Measurements from ENCODE around the gene HNRNPF. TPM values are rescaled to one million over a fixed set of nuclear protein-coding genes. Genes with fewer than 3 reads are reported as not detected.

The HNRNPF gene
- total RNA-seq, 1 experiment from 2014 or later, result 333 TPM

GRCh38 chr10:43370671-43371215, 38.2 kb downstream of the HNRNPF start:
- POLR2A ChIA-PET, result no interaction called here
- ATAC-seq (no peak), DNase-seq (ENCODE audit: low read depth, low spot score) (no peak)
- Histone ChIP-seq H3K4me2 (ENCODE audit: low read length) (no peak overlapping the region), H3K9me2 (ENCODE audit: insufficient read depth) (no peaks in the 10 kb centered on the region), H2AFZ (ENCODE audit: low read depth, low read length, poor library complexity, severe bottlenecking) (no peak overlapping the region), H3K4me3 (replicated peaks in 1 of 2; ENCODE audit: low read depth in 1 of 2, low read length in 2 of 2) (no peak overlapping the region), H3K79me2 (ENCODE audit: insufficient read depth, low read length) (no peaks in the 10 kb centered on the region), H4K20me1 (ENCODE audit: insufficient read depth) (no peaks in the 10 kb centered on the region), H3K4me1 (ENCODE audit: control insufficient read depth in 1 of 2, insufficient read depth in 2 of 2, low read length in 2 of 2) (peaks cover 0 to 4% of the 10 kb centered on the region in 2 experiments; a peak in 1 of 4 replicates), H3K9ac (ENCODE audit: low read length) (no peak overlapping the region), H3K36me3 (ENCODE audit: control insufficient read depth in 1 of 2, insufficient read depth in 2 of 2, low read length in 2 of 2) (no peaks in the 10 kb centered on the region), H3K27ac (ENCODE audit: low read depth, low read length) (no peak overlapping the region), H3K27me3 (ENCODE audit: insufficient read depth, low read length) (no peaks in the 10 kb centered on the region), H3K9me3 (ENCODE audit: control insufficient read depth in 1 of 2, insufficient read depth in 1 of 2, low read depth in 1 of 2, low read length in 2 of 2) (no peaks in the 10 kb centered on the region)
- RAD21 ChIA-PET (ENCODE audit: low non-redundant PET in 1 of 2, low total read pairs in 2 of 2, uncharacterized antibody in 2 of 2, unreplicated experiment in 2 of 2), result no interaction called here
- CTCF ChIA-PET, result no interaction called here
- no TSS peak for BruUV-seq (replicated peaks)
- TF ChIP-seq SP1 (IDR thresholded peaks at IDR 0.05; ENCODE audit: low read depth) (no peak), FOSL1 (IDR thresholded peaks at IDR 0.05; ENCODE audit: low read depth) (no peak), TCF7L2 (IDR thresholded peaks at IDR 0.05; ENCODE audit: borderline replicate concordance, extremely low read depth, insufficient read depth, insufficient read length) (no peak), CTCF (IDR thresholded peaks at IDR 0.05 in 2 of 3, conservative IDR thresholded peaks at IDR 0.05 in 1 of 3; ENCODE audit: borderline replicate concordance in 1 of 3, insufficient read depth in 1 of 3, low read depth in 2 of 3, low read length in 2 of 3) (no peak), POLR2AphosphoS5 (IDR thresholded peaks at IDR 0.05; ENCODE audit: low read depth, low read length) (no peak), EZH2phosphoT487 (IDR thresholded peaks at IDR 0.05; ENCODE audit: borderline replicate concordance) (no peak), SRF (IDR thresholded peaks at IDR 0.05; ENCODE audit: low read depth) (no peak), ZBTB33 (IDR thresholded peaks at IDR 0.05; ENCODE audit: extremely low read depth, insufficient replicate concordance, low read length) (no peak), RAD21 (IDR thresholded peaks at IDR 0.05; ENCODE audit: low read depth) (no peak), ZFX (IDR thresholded peaks at IDR 0.05) (no peak), YY1 (IDR thresholded peaks at IDR 0.05; ENCODE audit: extremely low read depth, insufficient replicate concordance, low read depth, low read length) (no peak), CEBPB (IDR thresholded peaks at IDR 0.05; ENCODE audit: low read depth) (no peak), ELF1 (IDR thresholded peaks at IDR 0.05; ENCODE audit: borderline replicate concordance, low read depth) (no peak)
- intact Hi-C loops (cut with micrococcal nuclease), result no loop called here
